ENCODE data around the gene LMO7.
"Not testable (repeated sequence)": the region's sequence is repeated elsewhere in the genome, so short reads cannot be mapped to it uniquely, and the experiment has no call there.

Gene LMO7

DNA sequence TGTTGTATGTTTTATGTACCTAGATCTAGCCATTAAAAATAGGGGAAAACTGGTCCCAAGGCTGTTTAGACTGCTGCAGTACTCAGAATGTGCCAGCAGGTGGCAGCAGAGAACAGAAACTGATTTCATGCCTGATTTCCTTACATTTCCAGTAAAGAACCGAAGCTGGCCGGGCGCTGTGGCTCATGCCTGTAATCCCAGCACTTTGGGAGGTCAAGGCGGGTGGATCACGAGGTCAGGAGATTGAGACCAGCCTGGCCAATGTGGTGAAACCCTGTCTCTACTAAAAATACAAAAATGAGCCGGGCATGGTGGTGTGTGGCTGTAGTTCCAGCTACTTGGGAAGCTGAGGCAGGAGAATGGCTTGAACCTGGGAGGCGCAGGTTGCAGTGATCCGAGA lies 59.8 kb downstream of the LMO7 start:
- H3K27me3 ChIP-seq (ENCODE audit: control insufficient read depth, insufficient read depth, low read length); H3K9me3 ChIP-seq (ENCODE audit: control insufficient read depth, low read length); H3K9ac ChIP-seq; H3K36me3 ChIP-seq (ENCODE audit: control insufficient read depth, insufficient read depth, low read length); H3K27ac ChIP-seq; H3K4me1 ChIP-seq; H3K79me2 ChIP-seq; H3K4me3 ChIP-seq (ENCODE audit: low read depth, low read length); H3K4me2 ChIP-seq (ENCODE audit: low read length): not testable (repeated sequence)
- peak overlapping the region; percentile 29 for H2AFZ ChIP-seq
- TF ChIP-seq, protein P1, sequence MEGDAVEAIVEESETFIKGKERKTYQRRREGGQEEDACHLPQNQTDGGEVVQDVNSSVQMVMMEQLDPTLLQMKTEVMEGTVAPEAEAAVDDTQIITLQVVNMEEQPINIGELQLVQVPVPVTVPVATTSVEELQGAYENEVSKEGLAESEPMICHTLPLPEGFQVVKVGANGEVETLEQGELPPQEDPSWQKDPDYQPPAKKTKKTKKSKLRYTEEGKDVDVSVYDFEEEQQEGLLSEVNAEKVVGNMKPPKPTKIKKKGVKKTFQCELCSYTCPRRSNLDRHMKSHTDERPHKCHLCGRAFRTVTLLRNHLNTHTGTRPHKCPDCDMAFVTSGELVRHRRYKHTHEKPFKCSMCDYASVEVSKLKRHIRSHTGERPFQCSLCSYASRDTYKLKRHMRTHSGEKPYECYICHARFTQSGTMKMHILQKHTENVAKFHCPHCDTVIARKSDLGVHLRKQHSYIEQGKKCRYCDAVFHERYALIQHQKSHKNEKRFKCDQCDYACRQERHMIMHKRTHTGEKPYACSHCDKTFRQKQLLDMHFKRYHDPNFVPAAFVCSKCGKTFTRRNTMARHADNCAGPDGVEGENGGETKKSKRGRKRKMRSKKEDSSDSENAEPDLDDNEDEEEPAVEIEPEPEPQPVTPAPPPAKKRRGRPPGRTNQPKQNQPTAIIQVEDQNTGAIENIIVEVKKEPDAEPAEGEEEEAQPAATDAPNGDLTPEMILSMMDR (IDR thresholded peaks at IDR 0.05): peak; percentile 87

DNA sequence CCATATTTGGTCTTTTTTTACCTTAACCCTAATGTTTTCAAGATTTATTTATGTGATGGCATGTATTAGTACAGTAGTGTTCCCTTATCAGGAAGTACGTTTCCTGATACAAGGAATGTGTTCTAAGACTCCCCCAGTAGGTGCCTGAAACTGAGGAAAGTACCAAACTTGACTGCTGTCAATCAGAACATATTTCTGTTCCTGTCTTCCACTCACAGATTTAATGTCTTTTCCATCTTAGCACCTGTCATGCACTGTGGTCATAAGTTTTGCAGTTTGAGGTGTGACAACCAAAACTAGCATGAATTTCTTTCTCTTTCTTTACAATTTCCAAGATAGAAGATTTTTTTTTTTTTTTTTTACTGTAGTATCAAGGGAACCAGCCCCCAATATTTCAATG lies 62.9 kb downstream of the LMO7 start:
- H3K79me2 ChIP-seq: no peaks in the 10 kb centered on the region
- H3K36me3 ChIP-seq (ENCODE audit: control insufficient read depth, insufficient read depth, low read length): no peaks in the 10 kb centered on the region
- TF ChIP-seq, protein P1 (IDR thresholded peaks at IDR 0.05): no peak
- H3K4me1 ChIP-seq: no peaks in the 10 kb centered on the region
- no peak overlapping the region for H2AFZ ChIP-seq
- no peak overlapping the region for H3K4me2 ChIP-seq (ENCODE audit: low read length)
- no peaks in the 10 kb centered on the region for H3K9me3 ChIP-seq (ENCODE audit: control insufficient read depth, low read length)
- no peak overlapping the region for H3K27ac ChIP-seq
- no peak overlapping the region for H3K4me3 ChIP-seq (ENCODE audit: low read depth, low read length)
- no peaks in the 10 kb centered on the region for H3K27me3 ChIP-seq (ENCODE audit: control insufficient read depth, insufficient read depth, low read length)
- H3K9ac ChIP-seq: no peak overlapping the region

DNA sequence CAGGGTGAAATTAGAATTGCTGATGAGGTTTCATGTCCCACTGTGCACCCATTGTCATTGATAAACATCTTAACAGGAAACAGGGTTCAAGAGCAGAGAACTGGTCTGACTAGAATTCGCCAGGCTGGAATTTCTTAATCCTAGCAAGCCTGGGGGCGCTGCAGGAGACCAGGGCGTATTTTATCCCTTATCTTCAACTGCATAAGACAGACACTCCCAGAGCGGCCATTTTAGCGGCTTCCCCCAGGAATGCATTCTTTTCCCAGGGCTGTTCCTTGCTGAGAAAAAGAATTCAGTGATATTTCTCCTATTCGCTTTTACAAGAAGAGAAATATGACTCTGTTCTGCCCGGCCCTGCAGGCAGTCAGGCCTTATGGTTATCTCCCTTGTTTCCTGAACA lies 63.6 kb downstream of the LMO7 start:
- H3K79me2 ChIP-seq; H3K36me3 ChIP-seq (ENCODE audit: control insufficient read depth, insufficient read depth, low read length); H3K4me2 ChIP-seq (ENCODE audit: low read length); H3K9me3 ChIP-seq (ENCODE audit: control insufficient read depth, low read length); H2AFZ ChIP-seq; H3K9ac ChIP-seq; H3K4me1 ChIP-seq; H3K27ac ChIP-seq; H3K4me3 ChIP-seq (ENCODE audit: low read depth, low read length); H3K27me3 ChIP-seq (ENCODE audit: control insufficient read depth, insufficient read depth, low read length): not testable (repeated sequence)

DNA sequence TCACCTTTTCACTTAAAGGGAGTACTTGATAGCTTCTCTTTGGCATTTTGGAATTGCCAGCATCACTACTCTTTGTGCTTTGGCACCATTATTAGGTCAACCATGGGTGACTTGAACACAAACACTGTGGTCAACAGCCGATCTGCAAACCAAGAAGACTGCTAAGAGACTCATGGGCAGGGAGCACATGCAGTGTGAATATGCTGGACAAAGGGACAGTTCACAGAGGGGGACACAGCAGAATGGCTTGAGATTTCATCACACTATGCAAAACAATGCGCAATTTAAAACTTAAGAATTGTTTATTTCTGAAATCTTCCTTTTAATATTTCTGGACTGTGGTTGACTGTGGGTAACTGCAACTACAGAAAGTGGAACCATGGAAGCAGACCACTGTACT lies 64.4 kb downstream of the LMO7 start:
- no peak overlapping the region for H3K4me3 ChIP-seq (ENCODE audit: low read depth, low read length)
- H2AFZ ChIP-seq: no peak overlapping the region
- no peaks in the 10 kb centered on the region for H3K79me2 ChIP-seq
- TF ChIP-seq, protein P1 (IDR thresholded peaks at IDR 0.05): no peak
- no peaks in the 10 kb centered on the region for H3K36me3 ChIP-seq (ENCODE audit: control insufficient read depth, insufficient read depth, low read length)
- H3K27me3 ChIP-seq (ENCODE audit: control insufficient read depth, insufficient read depth, low read length): no peaks in the 10 kb centered on the region
- H3K4me2 ChIP-seq (ENCODE audit: low read length): no peak overlapping the region
- H3K9me3 ChIP-seq (ENCODE audit: control insufficient read depth, low read length): no peaks in the 10 kb centered on the region
- H3K27ac ChIP-seq: no peak overlapping the region
- no peaks in the 10 kb centered on the region for H3K4me1 ChIP-seq
- no peak overlapping the region for H3K9ac ChIP-seq

DNA sequence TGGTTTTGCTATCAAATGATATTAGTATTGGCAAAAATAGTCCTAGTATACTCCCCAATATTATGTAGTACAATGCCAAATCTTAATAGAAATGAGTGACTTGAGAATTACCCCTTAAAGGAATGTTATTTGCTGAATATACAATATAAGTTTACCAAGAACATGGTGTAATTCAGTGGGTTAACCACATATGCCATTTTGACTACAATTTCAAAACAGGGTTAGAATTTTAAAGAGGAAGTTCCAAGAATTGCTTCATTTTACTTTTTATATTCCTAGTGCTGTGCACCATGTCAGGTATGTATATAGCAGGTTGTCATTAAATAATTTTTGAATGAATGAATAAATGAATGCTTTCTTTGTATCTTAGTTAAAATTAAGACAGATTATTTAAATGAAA lies 66.3 kb downstream of the LMO7 start:
- no peaks in the 10 kb centered on the region for H3K4me1 ChIP-seq
- no peaks in the 10 kb centered on the region for H3K27me3 ChIP-seq (ENCODE audit: control insufficient read depth, insufficient read depth, low read length)
- no peaks in the 10 kb centered on the region for H3K36me3 ChIP-seq (ENCODE audit: control insufficient read depth, insufficient read depth, low read length)
- no peak overlapping the region for H3K9ac ChIP-seq
- no peak overlapping the region for H3K4me2 ChIP-seq (ENCODE audit: low read length)
- TF ChIP-seq, protein P1 (IDR thresholded peaks at IDR 0.05): no peak
- no peak overlapping the region for H3K27ac ChIP-seq
- no peak overlapping the region for H3K4me3 ChIP-seq (ENCODE audit: low read depth, low read length)
- no peaks in the 10 kb centered on the region for H3K9me3 ChIP-seq (ENCODE audit: control insufficient read depth, low read length)
- no peaks in the 10 kb centered on the region for H3K79me2 ChIP-seq
- H2AFZ ChIP-seq: no peak overlapping the region

Data from parathyroid adenoma (tissue), 2 donors.